Daoy (cell line): ENCODE data around the gene PSMB1. TPM values are rescaled to one million over a fixed set of nuclear protein-coding genes. Genes with fewer than 3 reads are reported as not detected.

Experiments
- DNase-seq: peaks from one replicate; pipeline ENCODE4 v3.0.0-alpha.2; 2015; ENCODE audit warnings: low read depth
- total RNA-seq: library from RNA; depleted of rRNA; stranded (reverse); fragments of >200 nt; shearing (Covaris generic); gene quantifications from 2 replicates; pipeline ENCODE4 v1.2.3, GENCODE V29; 2014; rRNA removed

Gene PSMB1
- total RNA-seq: 973 and 1,091 TPM in 2 replicates

- DNase-seq: peak; percentile 99
Measured at GRCh38 chr6:170552765-170553533, at the start of gene PSMB1. Gene PSMB1, minus strand, starts transcription at chr6:170553307. Its CDS starts 65 bp downstream, at chr6:170553242.

DNA sequence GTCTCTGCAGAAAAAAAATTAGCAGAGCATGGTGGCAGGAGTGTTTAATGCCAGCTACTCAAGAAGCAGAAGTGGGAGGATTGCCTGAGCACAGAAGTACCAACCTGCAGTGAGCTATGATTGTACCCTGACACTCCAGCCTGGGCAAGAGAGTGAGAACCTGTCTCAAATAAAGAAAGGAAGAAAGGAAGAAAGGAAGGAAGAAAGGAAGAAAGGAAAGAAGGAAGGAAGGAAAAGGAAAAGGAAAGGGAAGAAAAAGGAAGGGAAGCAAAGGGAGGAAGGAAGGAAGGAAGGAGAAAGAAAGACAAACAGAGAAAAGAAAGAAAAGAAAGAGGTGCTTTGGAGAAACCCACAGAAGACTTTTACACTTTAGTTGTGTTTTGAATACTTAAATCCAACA, 44.2 kb upstream of the PSMB1 start:
- DNase-seq: no peak

GRCh38 chr6:170596426-170596825, 43.3 kb upstream of the PSMB1 start:
- no peak for DNase-seq

GRCh38 chr6:170590725-170591124, 37.6 kb upstream of the PSMB1 start:
- no peak for DNase-seq

DNA sequence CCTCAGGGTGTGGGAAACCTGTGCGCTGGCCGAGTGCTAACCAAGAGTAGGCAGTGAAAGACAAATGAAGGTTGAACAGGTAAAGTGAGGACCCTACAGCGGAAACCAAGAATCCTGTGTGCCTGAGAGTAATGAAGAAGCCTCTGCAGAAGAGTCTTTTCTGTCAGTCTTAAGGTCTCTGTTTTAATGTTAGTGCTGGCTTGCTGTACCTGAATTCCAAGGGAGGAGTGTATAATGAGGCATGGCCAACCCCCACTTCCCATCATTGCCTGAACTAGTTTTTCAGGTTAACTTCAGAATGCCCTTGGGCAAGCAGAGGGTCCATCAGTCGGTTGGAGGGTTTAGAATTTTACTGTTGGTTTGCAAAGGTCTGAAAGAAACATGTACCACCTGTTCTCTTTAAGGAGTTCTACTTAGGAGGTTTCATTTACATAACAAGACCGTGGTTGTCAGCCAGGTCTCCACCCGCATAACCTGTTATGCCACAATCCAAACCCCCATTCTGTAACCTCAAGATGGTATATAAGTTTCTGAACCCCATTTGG, 31.9 kb upstream of the PSMB1 start:
- DNase-seq: no peak

DNA sequence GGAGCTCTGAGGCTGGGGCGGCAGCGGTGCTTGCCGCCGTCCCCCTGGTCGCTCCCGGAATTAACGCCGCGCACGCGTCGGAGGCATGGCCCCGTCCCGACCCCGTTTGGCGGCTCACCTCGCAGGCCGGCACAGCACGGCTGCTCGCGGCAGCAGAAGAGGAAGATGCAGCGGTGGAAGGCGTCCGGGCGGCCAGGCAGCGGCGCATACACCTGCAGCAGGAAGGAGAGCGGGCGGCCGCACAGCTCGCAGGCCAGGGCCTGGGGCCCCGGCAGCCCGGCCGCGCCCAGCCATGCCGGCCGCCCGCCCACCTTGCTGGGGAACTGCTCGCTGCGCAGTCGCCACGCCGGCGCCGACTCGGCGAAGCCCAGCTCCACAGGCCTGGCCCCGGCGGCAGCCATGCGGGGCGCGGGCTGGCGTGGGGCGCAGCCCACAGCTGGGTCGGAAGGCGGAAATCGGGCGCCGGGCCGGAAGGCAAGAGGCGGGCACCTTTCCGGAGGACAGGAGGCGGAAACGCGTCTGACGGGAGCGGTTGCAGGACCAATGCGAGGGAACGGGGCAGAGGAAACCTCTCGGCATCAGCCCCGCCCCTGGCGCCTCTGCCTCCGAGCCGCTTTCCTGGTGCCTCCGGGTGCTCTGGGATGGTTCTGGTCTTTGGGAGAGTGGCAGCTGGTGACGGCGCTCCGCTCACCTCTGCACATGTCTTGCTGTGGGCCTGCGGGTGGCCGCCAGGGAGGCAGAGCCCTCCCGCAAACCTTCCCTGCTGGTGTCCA, 31.3 kb upstream of the PSMB1 start, which contains the start of gene PDCD2:
Gene PDCD2 (minus strand): TSS at position 457 of the 773 bp plus-strand sequence. CDS start 56 bp downstream, at position 401.
- DNase-seq: peak; percentile 99

- DNase-seq: no peak
Measured at GRCh38 chr6:170583756-170584180, 30.7 kb upstream of the PSMB1 start.

DNA sequence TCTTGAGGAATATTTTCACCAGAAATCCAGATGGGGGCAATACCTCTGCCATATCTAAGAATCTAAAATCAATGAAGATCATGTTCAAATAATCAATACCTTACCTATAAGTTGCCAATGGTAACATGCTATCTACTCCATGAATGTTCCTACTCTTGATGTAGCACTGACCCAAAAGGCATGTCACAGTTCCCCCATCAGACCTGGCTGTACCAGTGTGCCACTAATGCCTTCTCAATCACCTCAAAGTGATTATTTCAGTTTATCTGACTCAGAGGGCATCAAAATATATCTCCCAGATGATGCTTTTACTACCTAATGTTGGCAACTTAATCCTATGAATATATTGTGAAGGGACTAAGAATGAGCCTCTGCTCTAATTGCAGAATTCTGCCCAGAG, 25.8 kb upstream of the PSMB1 start:
- DNase-seq: no peak

GRCh38 chr6:170575250-170575649, 22.1 kb upstream of the PSMB1 start:
- no peak for DNase-seq

GRCh38 chr6:170572704-170573466, 19.8 kb upstream of the PSMB1 start:
- DNase-seq: no peak

- no peak for DNase-seq
Measured at GRCh38 chr6:170564936-170565530, 11.9 kb upstream of the PSMB1 start.

- DNase-seq: no peak
Measured at GRCh38 chr6:170561555-170561954, 8.4 kb upstream of the PSMB1 start.

- no peak for DNase-seq
Measured at GRCh38 chr6:170555305-170555704, 2.2 kb upstream of the PSMB1 start.

DNA sequence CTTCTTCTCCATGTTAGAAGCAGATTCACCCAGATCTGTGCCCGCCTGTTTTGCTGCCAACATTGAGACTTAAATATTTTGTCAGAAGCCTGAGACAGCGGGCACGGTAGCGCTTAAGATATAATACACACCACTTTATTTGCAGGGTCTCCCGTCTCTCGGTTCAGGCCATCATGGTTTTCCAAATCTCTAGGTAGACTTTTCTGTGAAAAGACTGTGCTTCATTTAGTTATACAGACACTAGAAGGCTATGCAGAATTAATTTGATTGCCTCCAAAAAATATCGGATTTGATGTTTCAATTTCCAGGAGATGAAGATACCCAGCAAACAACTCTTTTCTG, 1.7 kb upstream of the PSMB1 start:
- DNase-seq: no peak

DNA sequence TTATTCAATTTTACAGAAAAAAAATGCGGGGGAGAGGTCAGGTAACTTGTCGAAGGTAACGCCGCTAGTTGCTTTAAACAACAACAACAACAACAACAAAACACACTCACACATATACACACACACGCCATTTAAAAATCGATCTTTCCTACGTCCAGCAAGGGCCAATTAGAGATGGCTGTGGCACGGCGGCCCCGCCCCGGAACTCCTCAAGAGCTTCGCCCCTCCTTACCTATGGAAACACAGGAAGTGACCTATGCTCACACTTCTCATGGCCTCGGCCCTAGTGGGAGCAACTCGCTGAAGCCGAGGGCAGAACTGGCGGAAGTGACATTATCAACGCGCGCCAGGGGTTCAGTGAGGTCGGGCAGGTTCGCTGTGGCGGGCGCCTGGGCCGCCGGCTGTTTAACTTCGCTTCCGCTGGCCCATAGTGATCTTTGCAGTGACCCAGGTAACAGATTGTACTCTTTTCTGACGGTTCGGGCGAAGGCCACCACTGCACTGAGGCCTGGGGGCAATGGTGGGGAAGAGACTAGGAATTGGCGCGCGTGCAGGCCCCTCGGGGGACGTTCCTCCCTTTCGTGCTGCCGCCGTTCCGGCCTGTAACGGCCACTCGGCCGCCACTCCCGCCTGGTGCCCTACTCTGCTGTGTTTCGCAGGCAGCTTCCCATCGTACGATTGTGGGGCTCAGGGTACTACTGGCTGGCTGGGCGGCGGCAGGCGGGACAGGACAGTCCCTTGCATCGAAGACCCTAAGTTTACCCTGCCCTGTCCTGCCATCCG, 1.1 kb upstream of the PSMB1 start, which contains the start of gene TBP:
Gene TBP (plus strand): TSS at position 357 of the 783 bp plus-strand sequence. CDS start 2,661 bp downstream, outside the sequence.
- DNase-seq: peak; percentile 100

DNA sequence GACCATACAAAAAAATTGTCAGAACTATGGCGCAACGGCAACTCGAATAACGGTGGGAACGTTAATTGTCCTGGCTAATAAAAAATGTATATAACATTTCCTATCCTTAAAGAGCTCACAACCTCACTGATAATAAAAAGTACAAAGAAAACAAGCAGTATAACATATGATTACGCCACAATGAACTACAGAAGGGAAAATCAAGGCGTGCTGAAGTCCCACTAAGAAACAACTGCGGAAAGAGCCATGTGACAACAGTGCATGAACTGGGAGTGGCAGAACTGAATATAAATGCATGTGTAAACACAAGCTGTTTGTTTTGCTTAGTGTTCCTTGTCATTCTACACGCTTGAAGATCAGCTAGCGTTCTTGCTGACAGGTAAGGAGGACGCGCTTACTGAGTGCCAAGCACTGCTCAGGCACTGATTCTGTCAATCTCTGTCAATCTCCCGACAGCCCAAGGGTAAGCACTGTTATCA, 466 bp upstream of the PSMB1 start:
- DNase-seq: no peak

- no peak for DNase-seq
Measured at GRCh38 chr6:170545405-170545804, 7.7 kb downstream of the PSMB1 start.

- no peak for DNase-seq
Measured at GRCh38 chr6:170542031-170542719, 10.9 kb downstream of the PSMB1 start.

GRCh38 chr6:170537329-170537728, 15.8 kb downstream of the PSMB1 start:
- no peak for DNase-seq

DNA sequence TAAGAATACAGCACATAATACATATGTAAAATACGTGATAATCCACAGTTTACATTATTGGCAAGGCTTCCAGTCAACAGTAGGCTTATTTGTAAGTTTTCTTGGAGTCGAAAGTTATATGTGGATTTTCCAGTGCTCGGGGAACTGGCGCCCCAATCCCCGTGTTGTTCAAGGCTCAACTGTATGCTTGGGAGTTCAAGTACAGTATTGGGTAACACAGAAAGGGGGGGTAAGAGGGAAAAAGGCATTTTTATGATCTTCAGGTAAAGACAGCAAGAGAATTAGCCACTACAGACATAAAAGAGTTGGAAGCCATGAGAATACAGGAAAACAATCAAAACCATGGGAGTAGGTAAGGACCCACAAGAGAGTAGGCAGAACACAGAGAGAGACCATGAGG, 16.4 kb downstream of the PSMB1 start:
- no peak for DNase-seq
